K562 (cell line): Measurements from ENCODE around the gene ZNF613. TPM values are rescaled to one million over a fixed set of nuclear protein-coding genes. Genes with fewer than 3 reads are reported as not detected.

Source experiments
- ATF1 ChIP-seq, 2 experiments: fragments of 450-650 bp in 1 of 2; IDR thresholded peaks; 2 replicates each; pipeline ENCODE4 v1.6.1; 2016; ENCODE audit warnings: missing compliant biosample characterization in 1 of 2, missing genetic modification characterization in 1 of 2
- CSDE1 ChIP-seq, 2 experiments: fragments of 450-650 bp; IDR thresholded peaks; 2 replicates each; pipeline ENCODE4 v1.6.1; 2016; ENCODE audit warnings: mild to moderate bottlenecking in 1 of 2
- GABPB2 ChIP-seq: fragments of 250-450 bp; sonication (Bioruptor Pico); conservative IDR thresholded peaks from 2 replicates; pipeline ENCODE4 v1.5.1; 2021; ENCODE audit warnings: mild to moderate bottlenecking
- ILF3 ChIP-seq: fragments of 450-650 bp; IDR thresholded peaks from 2 replicates; pipeline ENCODE4 v1.6.1; 2018; ENCODE audit warnings: antibody characterized with exemption, mild to moderate bottlenecking, moderate library complexity, borderline replicate concordance
- MAFK ChIP-seq: IDR thresholded peaks from 2 replicates; pipeline ENCODE4 v1.6.1; 2011; ENCODE audit warnings: low read length, improper control_type of control experiment
- NEUROD1 ChIP-seq: fragments of 150-350 bp; IDR thresholded peaks from 2 replicates; pipeline ENCODE4 v1.6.1; 2014; ENCODE audit warnings: borderline replicate concordance, low read length, low read depth; ENCODE audit not compliant: partially characterized antibody
- NFE2L1 ChIP-seq: fragments of 450-650 bp; IDR thresholded peaks from 2 replicates; pipeline ENCODE4 v1.6.1; 2016; ENCODE audit warnings: missing genetic modification characterization, low read depth, mild to moderate bottlenecking, missing compliant biosample characterization, moderate library complexity, borderline replicate concordance
- RBM15 ChIP-seq: fragments of 200-400 bp; formaldehyde crosslinking; IDR thresholded peaks from 2 replicates; pipeline ENCODE4 v1.6.1; 2018; ENCODE audit warnings: mild to moderate bottlenecking, low read length, moderate library complexity; ENCODE audit not compliant: insufficient read depth
- RFX1 ChIP-seq: fragments of 450-650 bp; IDR thresholded peaks from 2 replicates; pipeline ENCODE4 v1.6.1; 2016; ENCODE audit warnings: mild to moderate bottlenecking, moderate library complexity
- SOX6 ChIP-seq: fragments of 450-650 bp; IDR thresholded peaks from 2 replicates; pipeline ENCODE4 v1.6.1; 2014; ENCODE audit warnings: mild to moderate bottlenecking
- XRCC4 ChIP-seq: IDR thresholded peaks from one replicate; pipeline ENCODE4 v1.6.1; 2011; ENCODE audit not compliant: insufficient read depth, insufficient read length; ENCODE audit errors: extremely low read depth
- ZNF165 ChIP-seq: fragments of 250-450 bp; sonication (Bioruptor Pico); IDR thresholded peaks from 2 replicates; pipeline ENCODE4 v1.4.0; 2020; ENCODE audit warnings: borderline replicate concordance
- ZNF184 ChIP-seq: sonication (generic); formaldehyde crosslinking; IDR thresholded peaks from 2 replicates; pipeline ENCODE4 v1.5.0; 2020; ENCODE audit warnings: missing genetic modification reagents
- ZNF282 ChIP-seq: sonication (generic); formaldehyde crosslinking; IDR thresholded peaks from 2 replicates; pipeline ENCODE4 v1.8.1; 2023; ENCODE audit warnings: missing genetic modification reagents
- polyA plus RNA-seq, 8 experiments: library from polyadenylated mRNA; depleted of rRNA in 4 of 8; stranded (reverse) in 5 of 8; unstranded in 3 of 8; fragments of >200 nt; fragmentation: Nextera tagmentation in 2 of 8; fragmentation: Illumina TruSeq in 1 of 8; extraction: Ambion mirVana in 2 of 8; extraction: Trizol in 1 of 8; gene quantifications; 2 replicates each; pipeline versions ENCODE4 v1.2.1 to v1.2.3, GENCODE V29; 2011 to 2014; ENCODE audit warnings: inconsistent platforms in 1 of 8, missing spikeins in 1 of 8
- total RNA-seq, 7 experiments: library from RNA; depleted of rRNA in 6 of 7; stranded (reverse); fragments of >200 nt in 6 of 7; fragmentation: Illumina TruSeq in 2 of 7; extraction: Trizol in 2 of 7; gene quantifications; 2 replicates each; pipeline versions ENCODE4 v1.2.1 to v1.2.3, GENCODE V29; 2011 to 2021; ENCODE audit warnings: low replicate concordance in 1 of 7
- TF ChIP-seq, protein P1 (sequence below): fragments of 250-450 bp; sonication (Bioruptor Pico); IDR thresholded peaks from 2 replicates; pipeline ENCODE4 v1.4.0; 2020
- TF ChIP-seq, protein P2 (sequence below): sonication (generic); formaldehyde crosslinking; IDR thresholded peaks from 2 replicates; pipeline ENCODE4 v1.8.1; 2023; ENCODE audit warnings: mild to moderate bottlenecking, missing genetic modification reagents, moderate library complexity
- TF ChIP-seq, protein P3 (sequence below): fragments of 250-450 bp; sonication (Bioruptor Pico); IDR thresholded peaks from 2 replicates; pipeline ENCODE4 v1.5.0; 2021
- TF ChIP-seq, protein P4 (sequence below): IDR thresholded peaks from 2 replicates; pipeline ENCODE4 v1.6.1; 2012; ENCODE audit warnings: low read depth, low read length, improper control_type of control experiment, borderline replicate concordance

The ZNF613 gene
- total and polyA plus RNA-seq, 9 of the 15 experiments (the other 6 are each of a cell fraction or from before 2014, with no cell fraction given): 2.1 to 4.5 (median 2.7) TPM

DNA sequence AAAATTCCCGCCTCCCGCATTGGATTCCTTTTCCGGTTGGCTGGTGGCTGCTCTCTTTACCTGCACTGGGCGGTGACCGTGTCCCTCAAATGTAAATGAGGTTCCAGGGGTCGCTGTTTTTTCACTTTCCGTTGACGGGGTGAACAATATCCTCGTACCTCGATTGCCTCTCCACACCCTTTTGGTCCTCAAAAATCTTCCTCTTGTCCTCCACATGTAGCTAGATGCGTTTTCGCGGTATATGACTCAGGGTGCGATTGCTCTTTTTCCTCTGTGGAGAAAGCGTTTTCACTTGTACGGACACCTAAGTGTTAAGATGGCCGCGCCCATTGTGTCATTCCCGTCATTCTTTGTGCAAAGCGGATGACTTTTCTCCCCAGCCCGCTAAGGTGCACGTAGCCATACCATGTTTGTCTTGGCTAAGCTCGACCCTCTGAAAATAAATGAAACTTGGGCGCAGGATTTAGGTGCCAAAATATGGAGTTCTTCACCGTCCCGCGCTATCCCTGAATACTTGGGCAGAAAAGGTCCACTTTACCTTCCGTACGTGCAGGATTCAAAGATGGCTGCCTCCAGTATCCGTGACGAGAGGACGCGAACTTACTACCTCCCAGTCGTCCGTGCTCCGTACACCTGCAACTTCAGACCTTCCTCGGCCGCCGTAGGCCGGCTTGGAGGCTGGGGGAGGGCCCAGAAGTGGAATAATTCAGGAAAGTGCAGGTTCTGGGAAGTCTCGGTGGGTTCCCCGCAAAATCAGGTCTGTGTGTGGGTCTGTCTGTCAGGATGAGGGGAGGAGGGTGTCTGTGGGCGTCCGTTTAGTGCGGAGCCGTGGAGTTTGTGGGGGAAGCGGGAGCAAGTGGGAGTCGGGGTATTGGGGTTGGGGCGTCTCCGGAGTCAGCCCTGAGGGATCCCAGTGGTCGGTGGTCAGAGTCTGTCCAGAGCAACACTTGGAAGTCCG lies at the start of gene ZNF613 (continued):
- TF ChIP-seq NEUROD1 (peak; percentile 28), SOX6 (peak; percentile 42; the same call in 1 of the 2 replicates), ILF3 (no peak), ZNF184 (no peak), GABPB2 (CRISPR knock-in tag) (no peak), CSDE1 (IDR thresholded peaks at IDR 0.05) (peak in 1 of 2 experiments; percentile 94; a peak in 2 of 4 replicates), MAFK (no peak), XRCC4 (no peak), NFE2L1 (no peak), RBM15 (no peak), RFX1 (no peak), ATF1 (CRISPR knock-in tag; IDR thresholded peaks at IDR 0.05) (no peak), ATF1 (tag; IDR thresholded peaks at IDR 0.05) (peak; percentile 94), ZNF282 (no peak), ZNF165 (no peak)
- TF ChIP-seq, protein P1, sequence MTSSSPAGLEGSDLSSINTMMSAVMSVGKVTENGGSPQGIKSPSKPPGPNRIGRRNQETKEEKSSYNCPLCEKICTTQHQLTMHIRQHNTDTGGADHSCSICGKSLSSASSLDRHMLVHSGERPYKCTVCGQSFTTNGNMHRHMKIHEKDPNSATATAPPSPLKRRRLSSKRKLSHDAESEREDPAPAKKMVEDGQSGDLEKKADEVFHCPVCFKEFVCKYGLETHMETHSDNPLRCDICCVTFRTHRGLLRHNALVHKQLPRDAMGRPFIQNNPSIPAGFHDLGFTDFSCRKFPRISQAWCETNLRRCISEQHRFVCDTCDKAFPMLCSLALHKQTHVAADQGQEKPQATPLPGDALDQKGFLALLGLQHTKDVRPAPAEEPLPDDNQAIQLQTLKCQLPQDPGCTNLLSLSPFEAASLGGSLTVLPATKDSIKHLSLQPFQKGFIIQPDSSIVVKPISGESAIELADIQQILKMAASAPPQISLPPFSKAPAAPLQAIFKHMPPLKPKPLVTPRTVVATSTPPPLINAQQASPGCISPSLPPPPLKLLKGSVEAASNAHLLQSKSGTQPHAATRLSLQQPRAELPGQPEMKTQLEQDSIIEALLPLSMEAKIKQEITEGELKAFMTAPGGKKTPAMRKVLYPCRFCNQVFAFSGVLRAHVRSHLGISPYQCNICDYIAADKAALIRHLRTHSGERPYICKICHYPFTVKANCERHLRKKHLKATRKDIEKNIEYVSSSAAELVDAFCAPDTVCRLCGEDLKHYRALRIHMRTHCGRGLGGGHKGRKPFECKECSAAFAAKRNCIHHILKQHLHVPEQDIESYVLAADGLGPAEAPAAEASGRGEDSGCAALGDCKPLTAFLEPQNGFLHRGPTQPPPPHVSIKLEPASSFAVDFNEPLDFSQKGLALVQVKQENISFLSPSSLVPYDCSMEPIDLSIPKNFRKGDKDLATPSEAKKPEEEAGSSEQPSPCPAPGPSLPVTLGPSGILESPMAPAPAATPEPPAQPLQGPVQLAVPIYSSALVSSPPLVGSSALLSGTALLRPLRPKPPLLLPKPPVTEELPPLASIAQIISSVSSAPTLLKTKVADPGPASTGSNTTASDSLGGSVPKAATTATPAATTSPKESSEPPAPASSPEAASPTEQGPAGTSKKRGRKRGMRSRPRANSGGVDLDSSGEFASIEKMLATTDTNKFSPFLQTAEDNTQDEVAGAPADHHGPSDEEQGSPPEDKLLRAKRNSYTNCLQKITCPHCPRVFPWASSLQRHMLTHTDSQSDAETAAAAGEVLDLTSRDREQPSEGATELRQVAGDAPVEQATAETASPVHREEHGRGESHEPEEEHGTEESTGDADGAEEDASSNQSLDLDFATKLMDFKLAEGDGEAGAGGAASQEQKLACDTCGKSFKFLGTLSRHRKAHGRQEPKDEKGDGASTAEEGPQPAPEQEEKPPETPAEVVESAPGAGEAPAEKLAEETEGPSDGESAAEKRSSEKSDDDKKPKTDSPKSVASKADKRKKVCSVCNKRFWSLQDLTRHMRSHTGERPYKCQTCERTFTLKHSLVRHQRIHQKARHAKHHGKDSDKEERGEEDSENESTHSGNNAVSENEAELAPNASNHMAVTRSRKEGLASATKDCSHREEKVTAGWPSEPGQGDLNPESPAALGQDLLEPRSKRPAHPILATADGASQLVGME (CRISPR knock-in tag): no peak; the same call in 1 of the 2 replicates
- TF ChIP-seq, protein P2, sequence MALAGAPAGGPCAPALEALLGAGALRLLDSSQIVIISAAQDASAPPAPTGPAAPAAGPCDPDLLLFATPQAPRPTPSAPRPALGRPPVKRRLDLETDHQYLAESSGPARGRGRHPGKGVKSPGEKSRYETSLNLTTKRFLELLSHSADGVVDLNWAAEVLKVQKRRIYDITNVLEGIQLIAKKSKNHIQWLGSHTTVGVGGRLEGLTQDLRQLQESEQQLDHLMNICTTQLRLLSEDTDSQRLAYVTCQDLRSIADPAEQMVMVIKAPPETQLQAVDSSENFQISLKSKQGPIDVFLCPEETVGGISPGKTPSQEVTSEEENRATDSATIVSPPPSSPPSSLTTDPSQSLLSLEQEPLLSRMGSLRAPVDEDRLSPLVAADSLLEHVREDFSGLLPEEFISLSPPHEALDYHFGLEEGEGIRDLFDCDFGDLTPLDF: peak; percentile 61; the same call in 1 of the 2 replicates
- TF ChIP-seq, protein P3, sequence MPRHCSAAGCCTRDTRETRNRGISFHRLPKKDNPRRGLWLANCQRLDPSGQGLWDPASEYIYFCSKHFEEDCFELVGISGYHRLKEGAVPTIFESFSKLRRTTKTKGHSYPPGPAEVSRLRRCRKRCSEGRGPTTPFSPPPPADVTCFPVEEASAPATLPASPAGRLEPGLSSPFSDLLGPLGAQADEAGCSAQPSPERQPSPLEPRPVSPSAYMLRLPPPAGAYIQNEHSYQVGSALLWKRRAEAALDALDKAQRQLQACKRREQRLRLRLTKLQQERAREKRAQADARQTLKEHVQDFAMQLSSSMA (CRISPR knock-in tag): no peak
- TF ChIP-seq, protein P4, sequence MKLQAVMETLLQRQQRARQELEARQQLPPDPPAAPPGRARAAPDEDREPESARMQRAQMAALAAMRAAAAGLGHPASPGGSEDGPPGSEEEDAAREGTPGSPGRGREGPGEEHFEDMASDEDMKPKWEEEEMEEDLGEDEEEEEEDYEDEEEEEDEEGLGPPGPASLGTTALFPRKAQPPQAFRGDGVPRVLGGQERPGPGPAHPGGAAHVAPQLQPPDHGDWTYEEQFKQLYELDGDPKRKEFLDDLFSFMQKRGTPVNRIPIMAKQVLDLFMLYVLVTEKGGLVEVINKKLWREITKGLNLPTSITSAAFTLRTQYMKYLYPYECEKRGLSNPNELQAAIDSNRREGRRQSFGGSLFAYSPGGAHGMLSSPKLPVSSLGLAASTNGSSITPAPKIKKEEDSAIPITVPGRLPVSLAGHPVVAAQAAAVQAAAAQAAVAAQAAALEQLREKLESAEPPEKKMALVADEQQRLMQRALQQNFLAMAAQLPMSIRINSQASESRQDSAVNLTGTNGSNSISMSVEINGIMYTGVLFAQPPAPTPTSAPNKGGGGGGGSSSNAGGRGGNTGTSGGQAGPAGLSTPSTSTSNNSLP: no peak
